ENCODE measurements around the gene FAAP100. TPM values are rescaled to one million over a fixed set of nuclear protein-coding genes. Genes with fewer than 3 reads are reported as not detected.

The FAAP100 gene
- total RNA-seq, 1 donor, result 31.7 TPM

DNA sequence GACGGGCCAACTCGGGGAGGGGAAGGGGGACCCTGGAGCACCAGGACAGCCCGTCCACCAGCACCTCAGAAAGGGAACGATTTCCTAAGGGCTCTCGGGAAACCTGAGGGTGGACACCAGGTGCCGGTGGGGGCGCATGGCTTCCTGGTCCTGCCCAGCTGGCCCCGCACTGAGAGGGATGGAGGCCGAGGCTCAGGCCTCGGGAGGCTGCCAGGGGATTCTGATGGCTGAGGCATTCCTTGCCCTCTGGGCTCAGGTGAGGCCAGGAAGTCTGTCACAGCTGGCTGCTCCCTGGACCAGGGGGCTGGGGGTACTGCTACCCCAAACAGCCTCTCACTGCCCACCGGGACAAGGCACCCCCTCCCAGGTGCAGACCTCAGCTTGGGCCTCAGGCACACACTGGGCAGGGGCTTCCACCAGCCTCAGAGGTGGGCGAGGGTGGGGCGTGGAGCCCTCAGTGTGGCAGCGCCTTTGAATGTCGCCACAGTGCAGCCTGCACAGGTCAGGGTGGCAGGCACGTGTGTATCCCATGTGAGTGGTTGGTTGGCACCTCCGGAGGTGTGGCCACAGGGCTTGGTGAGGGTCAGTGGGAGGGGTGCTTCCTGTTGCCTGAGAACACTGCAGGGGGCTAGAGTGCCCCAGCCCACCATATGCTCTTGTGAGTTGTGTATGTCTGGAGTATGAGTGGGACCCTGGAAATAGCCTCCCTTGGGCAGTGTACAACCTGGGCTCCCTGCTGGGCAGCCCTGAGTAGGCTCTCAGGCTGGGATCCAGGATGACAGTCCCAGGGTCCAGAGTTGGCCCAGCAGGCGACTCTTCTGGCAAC lies 27.9 kb downstream of the FAAP100 start:
- TF ChIP-seq, protein P1, sequence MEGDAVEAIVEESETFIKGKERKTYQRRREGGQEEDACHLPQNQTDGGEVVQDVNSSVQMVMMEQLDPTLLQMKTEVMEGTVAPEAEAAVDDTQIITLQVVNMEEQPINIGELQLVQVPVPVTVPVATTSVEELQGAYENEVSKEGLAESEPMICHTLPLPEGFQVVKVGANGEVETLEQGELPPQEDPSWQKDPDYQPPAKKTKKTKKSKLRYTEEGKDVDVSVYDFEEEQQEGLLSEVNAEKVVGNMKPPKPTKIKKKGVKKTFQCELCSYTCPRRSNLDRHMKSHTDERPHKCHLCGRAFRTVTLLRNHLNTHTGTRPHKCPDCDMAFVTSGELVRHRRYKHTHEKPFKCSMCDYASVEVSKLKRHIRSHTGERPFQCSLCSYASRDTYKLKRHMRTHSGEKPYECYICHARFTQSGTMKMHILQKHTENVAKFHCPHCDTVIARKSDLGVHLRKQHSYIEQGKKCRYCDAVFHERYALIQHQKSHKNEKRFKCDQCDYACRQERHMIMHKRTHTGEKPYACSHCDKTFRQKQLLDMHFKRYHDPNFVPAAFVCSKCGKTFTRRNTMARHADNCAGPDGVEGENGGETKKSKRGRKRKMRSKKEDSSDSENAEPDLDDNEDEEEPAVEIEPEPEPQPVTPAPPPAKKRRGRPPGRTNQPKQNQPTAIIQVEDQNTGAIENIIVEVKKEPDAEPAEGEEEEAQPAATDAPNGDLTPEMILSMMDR (IDR thresholded peaks at IDR 0.05; ENCODE audit: insufficient read depth, low read length), result no peak
- no peak overlapping the region for H3K4me3 ChIP-seq (ENCODE audit: low read depth, low read length)
- no peak for DNase-seq (ENCODE audit: low read depth)

DNA sequence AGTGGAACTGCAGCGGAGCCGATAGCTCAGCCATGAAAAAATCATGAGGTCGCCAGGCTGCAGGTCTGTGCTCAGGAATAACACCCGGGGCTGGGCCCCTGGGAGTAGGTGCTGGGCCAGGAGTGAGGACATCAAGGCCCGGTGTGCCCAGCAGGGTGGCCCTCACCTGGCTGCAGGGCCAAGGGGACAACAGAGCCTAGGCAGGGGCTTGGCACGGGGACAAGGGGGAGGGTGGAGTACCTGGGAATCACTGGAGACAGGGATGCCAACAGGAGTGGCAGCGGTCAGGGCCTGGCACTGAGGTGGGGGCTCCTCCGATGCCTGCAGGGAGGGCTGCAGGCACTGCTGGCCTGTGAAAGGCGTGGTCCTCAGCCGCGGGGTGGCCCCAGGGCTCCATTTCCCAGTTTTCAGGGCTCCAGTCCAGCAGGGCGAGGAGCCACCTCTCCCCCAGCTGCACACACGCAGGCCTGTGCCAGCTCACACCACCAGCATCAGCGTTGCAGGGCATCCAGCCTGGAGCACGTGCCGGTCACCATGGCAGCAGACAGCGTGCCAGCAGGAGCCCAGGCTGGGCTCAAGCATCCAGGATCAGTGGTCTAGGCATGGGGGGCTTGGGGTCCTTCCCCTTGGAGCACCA lies 28.6 kb downstream of the FAAP100 start:
- TF ChIP-seq, protein P1 (IDR thresholded peaks at IDR 0.05; ENCODE audit: insufficient read depth, low read length), result no peak
- no peak overlapping the region for H3K4me3 ChIP-seq (ENCODE audit: low read depth, low read length)
- DNase-seq (ENCODE audit: low read depth), result peak; percentile 63

DNA sequence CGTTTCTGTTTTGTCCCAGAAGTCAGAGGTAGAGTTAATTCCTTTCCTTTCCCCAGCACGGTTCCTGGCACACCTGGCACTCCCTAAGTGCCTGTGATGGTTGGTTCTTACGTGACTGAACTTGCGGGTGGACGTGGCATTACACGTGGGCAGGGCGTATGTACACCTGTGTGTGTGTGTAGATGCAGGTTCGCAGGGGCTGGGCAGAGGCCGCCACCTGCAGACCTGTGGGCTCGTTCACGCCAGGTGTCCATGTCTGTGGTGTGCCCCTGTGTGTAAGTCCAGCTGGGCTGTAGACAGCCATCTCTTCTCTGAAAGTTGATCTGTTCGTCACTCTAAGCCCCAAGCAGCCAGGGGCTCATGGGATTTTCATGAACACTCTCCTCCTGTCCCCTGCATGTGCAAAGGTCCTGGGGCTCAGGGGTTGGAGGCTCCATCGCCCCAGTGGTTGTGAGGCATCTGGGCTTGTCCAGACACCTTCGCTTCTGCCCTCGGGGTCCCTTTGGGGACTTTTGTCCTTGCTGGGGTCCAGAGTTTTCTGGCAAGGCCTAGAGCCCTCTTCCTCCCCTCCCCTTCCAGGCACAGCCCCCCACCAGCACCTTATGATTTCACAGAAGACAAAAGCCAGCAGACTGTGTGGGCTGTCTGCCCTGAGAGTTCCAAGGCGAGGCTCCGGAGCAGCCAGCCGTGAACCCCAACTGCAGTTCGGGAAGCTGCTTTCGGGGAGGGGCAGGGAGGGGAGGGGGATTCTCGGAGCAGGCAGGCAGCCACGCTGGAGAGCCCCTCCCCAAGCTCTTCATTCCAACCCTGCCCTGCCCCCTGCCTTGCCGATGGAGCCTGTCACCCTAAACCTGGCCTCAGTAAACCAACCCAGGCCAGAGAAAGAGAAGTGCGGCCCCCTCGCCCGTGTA lies 29.4 kb downstream of the FAAP100 start:
- no peak overlapping the region for H3K4me3 ChIP-seq (ENCODE audit: low read depth, low read length)
- TF ChIP-seq, protein P1 (IDR thresholded peaks at IDR 0.05; ENCODE audit: insufficient read depth, low read length), result peak; percentile 45
- no peak for DNase-seq (ENCODE audit: low read depth)

DNA sequence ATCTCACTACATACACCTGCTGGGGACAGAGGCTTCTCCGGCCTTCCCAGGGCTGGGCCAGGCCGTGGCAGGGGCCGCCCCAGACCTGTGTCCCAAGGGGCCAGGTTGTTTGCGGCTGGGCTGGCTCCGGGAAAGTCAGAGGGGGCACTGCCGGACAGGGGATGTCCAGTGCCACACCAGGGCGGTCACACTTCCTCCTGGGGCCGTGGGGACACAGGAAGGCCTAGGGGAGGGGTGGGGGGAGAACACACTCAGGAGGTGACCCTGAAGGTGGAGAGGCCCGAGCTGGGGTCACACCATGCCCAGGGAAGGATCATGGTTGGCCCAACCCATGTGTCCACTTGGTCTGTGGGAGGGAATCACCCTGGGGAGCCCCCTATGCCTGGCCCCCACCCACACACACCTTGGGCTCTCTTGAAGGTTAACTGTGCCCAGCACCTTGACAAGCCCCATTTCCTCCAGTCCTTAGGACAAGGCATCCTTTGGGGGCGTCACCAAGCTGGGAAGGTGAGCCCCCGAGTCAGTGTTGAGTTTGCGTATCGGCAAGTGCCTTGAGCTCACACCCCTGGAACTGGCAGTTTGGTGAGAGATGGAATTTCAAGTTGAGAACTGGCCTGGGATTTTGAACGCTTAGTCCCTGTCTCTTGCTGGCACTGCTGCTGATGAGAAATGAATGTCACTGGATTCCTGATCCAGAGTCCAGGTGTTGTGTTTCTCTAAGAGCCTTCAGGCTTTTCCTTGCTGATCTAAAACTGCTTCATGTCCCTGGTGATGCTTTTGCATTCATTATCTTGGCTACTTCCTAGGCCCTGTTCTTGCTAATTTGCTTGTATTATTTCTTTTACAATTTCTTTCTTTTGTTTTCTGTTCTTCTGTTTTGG lies 31.9 kb downstream of the FAAP100 start:
- DNase-seq (ENCODE audit: low read depth), result no peak
- no peak overlapping the region for H3K4me3 ChIP-seq (ENCODE audit: low read depth, low read length)
- TF ChIP-seq, protein P1 (IDR thresholded peaks at IDR 0.05; ENCODE audit: insufficient read depth, low read length), result no peak

DNA sequence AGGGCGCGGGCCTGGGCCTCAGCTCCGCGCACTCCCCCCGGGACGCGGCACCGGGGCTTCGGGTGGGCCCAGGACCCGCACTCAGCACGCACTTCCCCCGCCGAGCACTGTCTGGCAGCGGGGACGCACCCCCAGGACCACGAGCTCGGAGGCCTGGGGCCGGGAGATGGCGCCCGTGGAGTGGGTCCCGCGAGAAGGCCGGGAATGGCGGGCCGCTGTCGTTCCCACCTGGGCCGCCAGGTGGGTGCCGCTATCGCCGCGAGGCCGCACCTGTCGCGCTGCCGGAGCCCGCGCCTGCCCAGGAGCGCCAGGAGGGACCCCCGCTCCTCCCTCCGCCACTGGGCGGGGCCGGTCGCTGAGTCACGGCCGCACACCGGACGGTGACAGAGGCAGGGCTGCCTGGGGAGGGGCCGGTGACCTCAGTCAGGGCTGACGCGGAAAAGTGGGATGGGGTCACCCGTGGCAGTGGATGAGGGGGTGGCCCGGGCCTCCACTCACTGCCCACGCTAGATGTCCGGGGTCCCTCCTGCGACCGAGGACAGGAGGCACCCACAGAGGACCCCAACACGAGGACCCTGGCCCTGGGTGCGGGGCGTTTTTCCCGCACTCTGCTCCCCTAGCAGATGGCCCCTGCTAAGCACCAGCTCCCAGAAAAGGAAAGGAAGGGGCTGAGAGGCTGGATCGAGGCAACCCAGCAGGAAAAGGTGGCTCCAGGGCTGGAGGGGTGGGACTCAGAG lies 32.7 kb downstream of the FAAP100 start:
- TF ChIP-seq, protein P1 (IDR thresholded peaks at IDR 0.05; ENCODE audit: insufficient read depth, low read length), result peak; percentile 26
- peak overlapping the region; percentile 56 for H3K4me3 ChIP-seq (ENCODE audit: low read depth, low read length)
- DNase-seq (ENCODE audit: low read depth), result no peak

All from fibroblast of the aortic adventitia (primary cell).